Measurements from ENCODE around the gene NT5DC1.

The NT5DC1 gene

DNA sequence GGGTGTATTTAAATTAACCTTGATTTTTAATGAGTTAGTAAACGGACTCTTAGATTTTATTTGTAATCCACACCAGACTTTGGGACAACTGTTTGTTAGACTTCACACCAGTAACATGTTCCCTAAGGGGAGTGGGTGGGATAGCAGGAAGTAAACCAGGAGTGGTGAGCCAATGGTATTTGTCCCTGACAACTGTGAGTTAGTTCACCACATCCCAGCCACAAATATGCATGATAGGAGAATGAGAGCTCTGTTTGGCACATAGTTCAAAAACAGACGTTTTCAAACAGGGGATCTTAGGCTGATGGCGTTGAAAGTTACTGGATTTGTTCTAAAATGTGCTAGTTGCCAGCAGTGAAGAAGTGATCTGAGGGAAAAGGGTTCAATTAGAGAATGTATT is 44.0 kb downstream of the NT5DC1 start:
- no peak for DNase-seq

DNA sequence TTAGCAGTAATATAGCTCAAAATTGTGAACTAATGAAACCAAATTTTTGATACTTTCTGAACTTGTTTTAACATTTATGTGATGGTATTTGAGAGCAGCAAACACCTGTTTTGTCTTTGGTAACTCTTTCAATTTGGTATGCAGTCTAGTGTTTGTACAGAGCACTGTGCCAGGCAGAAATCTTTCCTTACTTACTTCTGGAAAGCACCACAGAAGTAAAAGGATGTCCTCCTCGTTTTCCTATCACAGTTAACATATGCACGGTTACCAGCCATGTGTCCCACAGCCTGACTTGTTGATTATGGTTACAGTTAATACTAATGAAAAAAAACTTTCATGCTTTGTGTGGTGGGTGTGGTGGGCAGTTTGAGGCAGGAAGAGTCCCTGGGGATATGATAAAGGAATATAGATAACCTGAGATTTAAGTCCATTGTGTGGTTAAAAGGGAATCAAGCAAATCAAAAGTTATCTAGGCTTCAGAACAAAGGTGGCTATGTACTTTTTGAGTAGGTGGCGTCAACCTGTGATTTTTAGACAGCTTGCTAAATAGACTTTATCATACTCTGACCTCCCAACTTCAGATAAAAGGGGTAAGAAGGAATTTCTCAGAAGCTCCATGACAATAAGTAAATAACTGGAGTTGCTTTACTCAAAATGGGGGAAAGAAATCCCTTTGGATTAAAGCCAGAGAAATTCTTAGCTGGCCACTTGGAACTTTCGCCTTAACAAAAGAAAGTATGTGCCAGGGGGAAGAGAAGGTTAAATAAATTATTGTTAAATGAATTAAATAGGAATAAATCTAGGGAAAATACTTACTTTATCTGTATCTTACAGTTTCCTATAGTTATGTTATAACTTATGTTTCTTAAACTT is 45.4 kb downstream of the NT5DC1 start:
- DNase-seq: no peak

DNA sequence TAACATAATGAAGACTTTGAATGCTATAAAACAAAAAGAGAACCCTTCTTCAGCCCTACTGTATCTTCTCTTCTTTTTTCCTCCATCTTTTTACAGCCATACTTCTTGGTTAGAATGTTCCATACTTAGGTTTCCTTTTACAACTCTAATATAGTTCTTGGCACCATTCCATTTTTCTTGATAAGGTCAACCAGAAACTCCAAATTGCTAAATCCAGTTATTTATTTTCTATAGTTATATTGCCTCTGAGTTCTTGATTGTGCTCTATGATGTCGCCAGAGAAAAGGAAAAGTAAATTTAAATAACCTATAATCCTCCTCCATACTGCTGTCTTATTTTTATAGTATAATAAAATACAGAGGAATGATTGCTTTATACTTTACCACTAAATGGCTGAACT is 52.0 kb downstream of the NT5DC1 start:
- no peak for DNase-seq

DNA sequence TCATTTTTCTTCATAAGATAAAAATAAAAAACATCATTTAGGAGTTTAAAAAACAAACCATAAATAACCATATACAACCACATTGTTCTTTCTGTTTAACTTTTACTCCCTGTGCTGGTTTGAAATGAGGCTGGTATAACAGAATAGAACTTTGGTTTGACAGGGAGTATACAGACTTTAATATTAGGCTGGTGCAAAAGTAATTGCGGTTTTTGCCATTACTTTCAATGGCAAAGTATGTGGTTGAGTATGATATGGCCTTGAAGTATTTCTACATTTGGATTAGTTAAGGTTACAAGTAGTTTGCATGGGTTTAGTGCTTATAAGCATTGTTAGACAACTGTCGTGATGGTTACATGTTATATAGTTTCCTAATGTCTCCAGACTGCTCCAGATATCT is 54.2 kb downstream of the NT5DC1 start:
- no peak for DNase-seq

DNA sequence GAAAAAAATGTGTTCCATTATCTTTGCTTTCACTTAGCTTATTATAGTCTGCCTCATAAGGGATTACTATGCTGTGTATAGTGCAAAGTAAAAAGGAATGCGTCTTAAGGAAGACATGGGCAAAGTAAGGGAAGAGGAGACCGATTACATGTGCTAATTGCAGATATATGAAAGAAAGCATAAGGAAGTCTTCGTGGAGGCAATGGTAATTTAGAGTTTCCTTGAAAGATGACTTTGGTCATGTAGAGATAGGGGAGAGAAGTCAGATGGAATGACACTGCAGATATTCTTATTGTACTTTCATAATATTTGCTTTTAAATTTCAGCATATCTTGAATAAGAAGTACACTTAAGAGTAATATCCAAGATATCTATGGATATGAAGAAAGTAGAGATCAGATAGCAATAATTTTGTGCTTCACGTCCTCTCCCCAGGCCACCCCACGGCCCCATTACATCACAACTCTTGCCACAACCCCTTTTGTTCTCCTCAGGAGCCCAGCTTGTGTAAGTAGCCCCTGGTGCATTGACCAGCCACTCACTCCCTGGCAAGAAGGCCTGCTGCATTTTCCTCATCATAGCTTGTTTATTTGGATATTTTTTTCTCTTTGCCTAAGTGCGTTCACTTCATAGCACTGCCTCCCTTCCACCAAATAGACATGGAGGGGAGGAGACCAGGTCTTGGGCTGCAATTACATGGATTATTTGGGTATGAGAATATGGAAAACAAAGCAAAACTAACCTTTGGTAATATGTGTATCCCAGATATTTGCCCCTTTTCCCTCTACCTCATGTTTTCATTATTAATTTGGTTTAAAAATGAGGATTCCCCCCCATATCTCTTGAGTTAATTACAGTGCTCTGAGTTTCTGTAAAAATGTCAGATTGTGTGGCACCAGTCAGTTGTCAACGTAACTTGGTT is 56.0 kb downstream of the NT5DC1 start:
- DNase-seq: no peak

DNA sequence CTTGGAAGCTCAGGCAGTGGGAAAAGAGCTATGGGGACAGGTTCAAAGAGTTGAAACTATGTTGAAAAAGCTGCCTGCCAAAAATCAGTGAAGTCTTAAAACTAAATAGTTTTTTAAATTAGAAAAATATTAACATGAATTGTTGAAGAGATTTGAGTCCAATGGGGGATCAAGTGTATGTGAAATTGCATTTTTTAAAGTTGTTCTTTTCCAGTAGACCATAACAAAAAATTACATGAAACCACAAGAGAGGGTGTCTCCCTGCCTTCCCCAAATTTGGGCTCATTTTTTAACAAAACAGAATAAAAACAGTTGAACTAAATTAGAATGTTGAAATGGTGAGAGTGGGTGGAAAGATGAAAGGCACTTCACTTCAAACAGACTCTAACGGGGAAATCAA is 56.7 kb downstream of the NT5DC1 start:
- DNase-seq: no peak

DNA sequence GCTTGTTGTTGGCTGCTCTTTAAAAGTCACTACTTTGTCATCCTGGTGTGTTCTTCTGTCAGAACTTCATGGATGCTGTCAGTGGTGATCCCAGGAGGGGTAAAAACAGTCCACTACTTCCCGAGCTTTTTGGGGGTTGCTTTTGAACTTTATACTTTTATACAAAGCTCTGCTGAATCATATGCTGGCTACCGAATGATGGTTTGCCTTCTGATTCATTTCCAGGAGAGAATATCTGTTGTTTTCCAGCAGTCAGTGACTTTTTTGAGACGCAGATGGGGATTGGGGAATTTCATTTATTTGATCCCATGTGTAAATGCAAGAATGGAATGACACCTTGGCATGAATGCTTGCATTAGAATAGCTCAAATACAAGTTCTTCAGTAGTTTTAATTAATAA is 58.0 kb downstream of the NT5DC1 start:
- DNase-seq: no peak

DNA sequence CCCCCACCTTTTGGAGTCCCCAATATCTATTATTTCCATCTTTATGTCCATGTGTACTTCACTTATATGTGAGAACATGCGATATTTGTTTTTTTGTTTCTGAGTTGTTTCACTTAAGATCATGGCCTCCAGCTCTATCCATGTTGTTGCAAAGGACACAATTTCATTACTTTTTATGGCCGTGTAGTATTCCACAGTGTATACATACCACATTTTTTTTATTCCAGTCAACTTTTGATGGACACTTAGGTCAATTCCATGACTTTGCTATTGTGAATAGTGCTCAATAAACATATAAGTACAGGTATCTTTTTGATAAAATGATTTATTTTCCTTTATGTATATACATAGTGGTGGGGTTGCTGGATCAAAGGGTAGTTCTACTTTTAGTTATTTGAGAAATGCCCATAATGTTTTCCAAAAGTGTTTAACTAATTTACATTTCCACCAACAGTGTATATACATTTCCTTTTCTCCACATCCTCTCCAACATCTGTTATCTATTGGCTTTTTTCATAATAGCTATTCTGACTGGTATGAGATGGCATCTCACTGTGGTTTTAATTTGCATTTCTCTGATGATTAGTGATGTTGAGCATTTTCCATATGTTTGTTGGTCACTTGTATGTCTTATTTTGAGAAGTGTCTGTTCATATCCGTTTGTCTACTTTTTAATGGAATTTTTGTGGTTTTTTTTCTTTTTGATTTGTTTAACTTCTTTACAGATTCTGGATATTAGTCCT is 59.3 kb downstream of the NT5DC1 start:
- DNase-seq: no peak

DNA sequence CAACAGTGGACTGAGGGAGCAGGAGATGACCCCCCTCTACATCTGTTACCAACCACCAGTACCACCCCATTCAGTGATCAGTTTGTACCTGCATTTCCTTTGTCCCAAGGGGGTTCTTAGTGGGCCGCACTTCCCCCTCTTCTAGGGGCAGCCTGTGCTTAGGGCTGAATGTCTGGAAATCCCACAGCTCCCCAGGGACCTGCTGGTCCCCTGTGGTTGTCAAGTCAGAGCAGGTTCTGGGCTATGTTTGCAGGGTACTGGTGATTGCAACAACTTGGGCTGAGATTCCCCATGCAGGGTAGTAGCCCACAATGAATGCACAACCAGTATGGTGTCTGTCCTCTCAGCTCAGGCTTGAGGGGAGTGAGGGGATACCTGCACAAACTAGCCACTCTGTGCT is 64.9 kb downstream of the NT5DC1 start:
- no peak for DNase-seq

DNA sequence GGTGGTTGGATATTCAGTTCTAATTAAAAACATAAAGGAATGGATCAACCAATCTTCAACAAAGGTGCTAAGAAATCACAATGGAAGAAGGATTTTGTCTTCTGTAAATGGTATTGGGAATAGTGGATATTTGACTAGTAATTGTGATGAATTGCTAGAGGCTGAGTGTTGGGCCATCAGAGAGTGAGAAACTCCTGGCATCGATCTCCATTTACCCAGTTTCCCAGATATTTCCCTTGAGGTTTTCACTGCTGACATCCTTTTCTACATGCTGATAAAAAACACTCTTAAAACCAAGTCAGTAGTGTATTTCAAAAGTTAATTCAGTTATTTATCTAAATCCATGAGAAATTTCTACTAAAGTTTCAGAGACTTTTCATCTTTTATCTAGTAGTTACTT is 65.7 kb downstream of the NT5DC1 start:
- no peak for DNase-seq

DNA sequence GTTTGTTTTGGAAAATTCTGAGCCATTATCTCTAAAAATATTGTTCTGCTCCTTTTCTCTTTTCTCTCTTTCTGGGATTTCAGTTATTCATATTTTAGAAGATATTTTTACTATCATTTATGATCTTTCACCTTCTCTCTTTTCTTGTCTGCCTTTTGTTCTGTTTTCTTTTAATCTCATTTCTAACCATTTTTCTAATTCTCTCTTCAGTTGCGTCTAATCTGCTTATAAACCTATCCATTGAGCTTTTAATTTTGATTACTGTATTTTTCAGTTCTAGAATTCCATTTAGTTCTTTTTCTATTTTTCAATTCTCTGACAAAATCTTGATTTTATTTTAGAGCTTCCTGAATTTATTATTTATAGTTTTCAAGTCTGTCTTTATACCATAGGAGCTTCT is 67.5 kb downstream of the NT5DC1 start:
- DNase-seq: no peak

DNA sequence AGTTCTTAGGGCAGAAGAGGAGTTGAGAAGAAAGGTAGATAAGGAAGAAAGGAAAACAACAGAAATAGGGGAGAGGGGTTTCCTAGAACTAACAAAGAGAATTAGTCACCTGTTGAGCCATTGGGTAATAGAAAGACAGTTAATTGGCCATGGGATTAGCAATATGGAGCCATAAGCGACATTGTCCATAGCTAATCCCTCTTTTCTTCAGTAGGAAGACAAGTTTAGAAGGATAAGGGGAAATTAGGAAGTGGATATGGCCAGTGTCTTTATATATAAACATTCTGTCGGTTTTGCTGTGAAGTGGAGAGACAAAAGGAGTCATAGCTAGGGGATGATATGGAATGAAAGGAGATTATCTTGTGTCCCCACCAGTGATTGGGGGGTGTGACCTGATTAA is 69.2 kb downstream of the NT5DC1 start:
- DNase-seq: no peak

DNA sequence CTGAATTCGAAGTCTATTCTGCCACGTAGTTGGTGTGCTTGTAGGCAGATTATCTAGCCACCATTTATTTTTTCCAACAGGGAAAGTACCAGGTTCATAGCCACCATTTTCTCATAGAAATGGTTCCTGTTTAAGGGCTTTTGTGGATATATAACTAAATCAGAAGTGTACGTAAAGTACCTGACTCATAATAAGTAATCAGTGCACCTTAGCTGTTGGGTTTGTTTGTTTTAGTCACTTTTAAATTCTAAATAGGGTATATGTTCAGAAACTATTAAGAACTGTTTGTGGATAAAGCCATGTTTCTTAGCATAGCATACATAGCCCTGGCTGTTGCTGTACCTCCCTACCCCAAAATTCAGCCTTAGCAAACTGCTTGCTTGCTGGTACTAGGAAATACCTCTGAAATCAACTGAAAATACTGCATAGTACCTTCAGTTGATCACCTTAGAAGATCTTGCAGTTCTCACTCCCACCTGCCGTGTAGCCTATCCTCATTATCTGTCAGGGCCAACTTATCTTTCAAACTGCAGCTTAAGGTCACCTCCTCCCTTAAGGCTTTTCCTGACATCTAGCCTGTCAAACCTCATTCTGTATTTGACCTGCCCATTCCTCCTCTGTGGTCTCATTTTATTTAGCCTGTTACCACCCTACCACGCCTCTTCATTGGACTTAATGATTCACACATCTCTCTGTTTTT is 69.9 kb downstream of the NT5DC1 start:
- no peak for DNase-seq

DNA sequence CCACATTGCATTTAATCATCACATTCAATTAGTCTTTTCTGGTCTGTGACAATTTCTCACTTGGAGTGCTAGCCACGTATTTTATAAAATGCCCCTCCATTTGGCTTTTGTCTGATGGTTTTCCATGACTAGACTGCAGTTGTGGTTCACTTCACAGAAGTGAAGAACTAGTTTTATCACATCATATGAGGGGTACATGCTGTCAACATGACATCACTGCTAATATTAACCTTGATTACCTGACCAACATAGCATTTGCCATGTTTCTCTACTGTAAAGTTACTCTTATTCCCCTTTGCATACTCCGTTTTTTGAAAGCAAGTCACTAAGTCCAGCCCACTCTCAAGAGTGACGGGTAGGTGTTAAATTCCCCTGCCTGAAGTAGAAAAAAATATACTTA is 73.3 kb downstream of the NT5DC1 start:
- DNase-seq: no peak

DNA sequence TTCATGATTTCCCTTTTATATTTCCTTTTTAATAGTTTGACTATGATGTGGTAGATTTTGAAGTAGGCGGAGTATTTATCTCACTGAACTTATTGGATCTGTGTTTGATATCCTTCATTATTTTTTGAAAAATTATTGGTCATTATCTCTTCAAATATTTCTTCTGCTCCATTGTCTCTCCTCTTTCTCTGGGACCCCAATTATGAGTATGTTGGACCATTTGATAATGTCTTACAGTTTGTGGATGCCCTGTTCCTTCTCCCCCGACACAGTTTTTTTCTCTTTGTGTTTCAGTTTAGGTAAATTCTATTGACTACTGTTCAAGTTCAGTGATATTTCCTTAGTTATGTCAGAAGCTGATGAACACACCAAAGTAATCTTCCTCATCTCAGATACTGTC is 74.7 kb downstream of the NT5DC1 start:
- DNase-seq: no peak

DNA sequence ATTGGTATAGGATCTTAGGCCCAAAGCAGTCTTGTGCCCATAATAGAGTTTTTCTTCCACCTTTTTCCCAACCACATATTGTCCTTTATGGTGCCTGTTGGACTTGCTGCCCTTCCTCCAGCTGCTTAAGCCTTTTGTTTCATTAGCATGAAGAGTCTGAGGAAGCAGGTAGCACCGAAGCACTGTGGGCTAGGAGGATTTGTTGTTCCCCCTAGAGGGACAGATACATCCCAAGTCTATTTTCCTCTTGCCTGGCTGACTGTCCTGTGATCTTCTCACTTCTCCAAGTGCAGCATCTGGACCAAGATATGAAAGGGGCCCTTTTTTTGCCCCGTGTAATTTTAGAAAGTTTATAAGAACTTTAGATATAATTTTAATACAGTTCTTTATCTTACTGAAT is 75.9 kb downstream of the NT5DC1 start:
- no peak for DNase-seq

DNA sequence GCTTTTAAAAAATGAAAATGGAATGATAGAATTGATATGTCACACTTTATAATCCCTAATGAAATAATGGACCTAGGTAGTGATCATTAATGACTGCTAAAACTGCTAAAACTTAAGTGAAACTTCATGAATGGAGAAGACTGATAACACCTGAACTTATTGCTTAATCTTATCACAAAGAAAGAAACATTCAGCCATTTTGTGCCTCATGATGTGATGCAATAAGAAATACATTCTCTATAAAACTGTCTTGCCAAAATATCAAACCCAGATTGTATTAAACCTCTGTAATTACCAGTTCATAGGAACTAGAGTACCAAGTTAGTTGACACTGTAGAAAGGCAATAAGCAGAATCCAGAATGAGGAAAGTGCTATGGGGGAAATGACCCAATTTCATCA is 79.7 kb downstream of the NT5DC1 start:
- DNase-seq: no peak

DNA sequence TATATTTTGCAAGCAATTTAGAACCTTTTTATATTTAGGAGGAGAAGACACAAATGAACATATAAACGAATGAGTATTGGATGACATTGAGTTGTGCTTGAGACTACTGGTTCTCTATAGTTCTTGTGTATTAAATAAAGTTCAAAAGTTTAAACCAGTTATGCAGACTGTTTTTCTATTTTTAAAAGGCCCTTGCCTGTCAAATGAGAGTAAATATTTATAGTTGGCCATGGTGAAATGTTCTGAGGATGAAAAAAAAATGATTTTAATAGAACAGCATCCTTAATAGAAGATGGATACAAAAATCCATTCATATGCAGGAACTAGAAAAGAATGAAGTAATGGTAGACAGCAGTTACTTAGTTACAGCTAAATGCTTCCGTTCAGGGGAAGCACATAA is 88.8 kb downstream of the NT5DC1 start:
- DNase-seq: no peak

DNA sequence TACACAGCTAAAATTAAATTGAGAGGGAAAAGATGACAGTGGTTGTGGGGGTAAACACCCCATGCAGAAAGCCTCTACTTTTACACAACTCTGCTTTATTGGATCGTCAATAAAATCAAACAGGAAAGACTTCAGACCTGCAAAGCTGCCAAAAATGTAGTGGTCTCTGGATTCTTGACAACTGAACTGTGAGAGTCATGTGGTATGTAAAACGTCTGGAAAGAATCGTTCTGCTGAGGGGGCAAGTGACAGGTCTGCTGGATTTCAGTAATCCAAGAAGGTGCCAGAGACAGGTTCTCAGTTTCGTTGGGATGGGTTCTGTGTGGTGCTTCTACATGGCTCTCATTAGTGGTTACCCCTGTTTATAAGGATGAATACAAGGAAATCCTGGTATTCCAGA is 89.9 kb downstream of the NT5DC1 start:
- no peak for DNase-seq

DNA sequence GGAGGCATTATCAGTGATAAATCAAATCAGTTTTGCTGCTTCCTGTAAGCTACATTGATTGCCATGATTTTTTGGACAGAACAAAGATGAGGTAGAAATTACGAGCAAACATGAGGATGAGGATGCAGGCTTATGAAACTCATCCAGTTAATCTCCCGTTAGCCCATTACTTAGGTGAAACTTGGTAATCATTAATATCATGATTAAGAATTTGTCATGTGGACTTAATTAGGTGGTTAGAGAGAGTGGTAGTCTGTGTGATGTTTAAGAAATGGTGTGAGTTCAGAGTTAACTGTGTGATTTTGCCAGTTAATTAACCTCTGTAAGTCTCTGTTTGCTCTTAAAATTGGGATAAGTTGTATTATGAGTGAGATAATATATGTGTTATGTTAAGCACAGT is 91.2 kb downstream of the NT5DC1 start:
- DNase-seq: no peak

DNA sequence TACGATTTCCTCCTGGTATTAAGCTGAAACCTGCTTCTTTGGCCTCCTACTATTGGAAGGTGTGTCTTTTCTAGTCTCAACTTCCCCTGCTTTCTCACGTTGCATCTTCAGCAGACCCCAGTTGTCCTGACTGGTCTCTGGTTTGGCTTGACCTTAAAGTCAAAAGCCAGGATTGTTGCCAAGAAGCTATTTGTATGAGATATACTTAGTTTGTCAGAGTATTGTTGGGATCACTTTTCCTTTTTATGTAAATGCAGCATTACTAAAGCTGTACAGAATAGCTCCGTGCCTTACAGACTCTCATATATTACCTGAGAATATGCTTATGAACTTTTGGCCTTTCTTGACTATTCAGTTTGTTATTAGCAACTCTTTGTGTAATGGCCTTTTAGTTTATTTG is 92.1 kb downstream of the NT5DC1 start:
- no peak for DNase-seq

DNA sequence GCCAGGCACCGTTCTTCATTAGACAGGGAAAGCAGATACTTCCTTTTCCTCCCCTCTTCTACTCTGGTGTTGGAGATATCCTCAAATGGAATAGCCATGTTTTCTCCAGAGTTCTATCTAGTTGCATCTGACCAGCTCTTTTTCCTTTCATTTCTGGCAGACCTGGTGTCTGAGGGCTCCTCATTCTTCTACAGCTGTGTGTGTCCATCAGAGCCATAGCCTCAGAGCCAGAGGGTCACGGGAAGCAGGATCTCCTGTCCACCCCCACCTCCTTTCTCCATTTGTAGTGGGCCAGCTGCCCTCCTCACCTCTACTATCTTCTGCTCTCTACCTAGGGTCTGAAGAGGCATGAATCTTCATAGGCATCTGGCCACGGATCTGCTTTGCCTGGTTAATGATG is 96.2 kb downstream of the NT5DC1 start:
- no peak for DNase-seq
